Measurements from ENCODE around the gene MEF2D. TPM values are rescaled to one million over a fixed set of nuclear protein-coding genes. Genes with fewer than 3 reads are reported as not detected.

The MEF2D gene
- total RNA-seq, 1 donor from 2014 or later: 29.7 TPM

DNA sequence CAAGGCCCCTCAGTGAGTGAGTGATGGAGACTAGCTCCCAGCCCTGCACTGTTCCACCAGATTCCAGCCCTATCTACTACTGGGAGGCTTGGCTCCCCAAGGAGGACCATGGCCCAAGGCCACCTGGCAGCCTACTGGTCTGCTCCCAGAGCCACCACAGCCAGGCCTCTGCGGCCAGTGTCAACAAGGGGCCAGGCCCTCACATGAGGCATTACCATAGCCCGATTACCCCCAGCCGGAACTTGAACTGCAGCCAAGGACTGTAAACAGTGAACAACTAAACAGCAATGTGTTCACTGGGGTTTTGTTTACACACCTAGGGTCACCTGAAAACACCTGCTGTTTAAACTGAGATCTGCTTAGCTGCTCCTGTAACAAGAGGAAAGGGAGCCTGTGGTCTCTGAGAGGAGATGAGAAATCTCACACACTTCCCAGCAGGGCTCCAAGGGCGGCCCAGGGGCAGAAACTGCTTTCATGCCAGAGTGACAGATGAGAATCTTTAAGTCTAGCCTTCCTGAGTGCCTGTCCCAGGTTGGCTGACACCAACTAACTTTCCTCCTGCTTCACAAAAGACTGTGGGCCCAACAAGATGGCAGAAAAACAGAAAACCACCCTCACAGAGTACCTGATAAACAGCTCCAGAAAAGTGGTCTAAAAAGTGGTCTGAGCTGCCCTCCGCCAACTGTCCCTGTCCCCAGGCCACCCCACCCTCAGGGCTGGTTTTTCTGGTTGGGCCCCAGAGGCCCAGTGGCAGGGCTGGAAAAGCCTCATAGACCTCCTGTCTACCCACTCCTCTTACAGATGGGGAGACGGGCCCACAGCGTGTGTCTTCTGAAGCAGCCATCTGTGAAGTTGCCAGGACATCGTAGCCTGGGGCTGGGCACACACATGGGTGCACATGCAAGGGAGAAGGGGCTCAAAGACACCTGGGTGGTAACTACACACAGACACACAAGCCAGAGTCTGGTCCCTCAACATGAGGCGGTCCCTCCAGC, 28.8 kb downstream of the MEF2D start:
- intact Hi-C loops (cut with micrococcal nuclease): no loop called here

- intact Hi-C loops (cut with micrococcal nuclease): no loop called here
Observed at GRCh38 chr1:156470473-156470872, 30.1 kb downstream of the MEF2D start.

DNA sequence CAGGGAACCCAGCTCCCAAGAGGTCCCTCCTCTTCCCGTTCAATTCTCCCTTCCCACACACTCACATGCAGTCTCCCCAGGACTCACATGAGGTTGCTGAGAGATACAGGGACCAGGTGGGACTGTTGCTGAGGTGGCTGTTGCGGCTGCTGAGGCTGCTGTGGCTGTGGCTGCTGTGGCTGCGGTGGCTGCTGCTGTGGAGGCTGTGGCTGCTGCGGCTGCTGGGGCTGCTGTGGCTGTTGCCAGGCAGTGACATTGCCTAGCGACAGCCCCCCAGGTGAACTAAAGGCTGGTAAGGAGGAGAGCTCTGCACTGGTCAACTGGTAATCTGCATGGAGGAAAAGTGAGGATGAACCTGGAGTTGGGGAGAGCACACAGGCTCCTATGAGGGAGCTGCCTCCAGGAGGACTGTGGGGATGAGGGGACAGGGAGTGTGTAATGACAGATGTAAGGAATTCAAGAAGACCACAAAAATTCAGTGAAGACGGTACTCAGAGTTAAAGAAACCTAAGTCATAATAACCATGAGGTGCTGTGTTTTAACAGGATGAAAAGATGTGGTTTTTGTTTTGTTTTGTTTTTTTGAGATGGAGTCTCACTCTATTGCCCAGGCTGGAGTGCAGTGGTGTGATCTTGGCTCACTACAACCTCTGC, 31.8 kb downstream of the MEF2D start:
- intact Hi-C loops (cut with micrococcal nuclease): no loop called here

- intact Hi-C loops (cut with micrococcal nuclease): no loop called here
Observed at GRCh38 chr1:156467906-156468305, 32.7 kb downstream of the MEF2D start.

- intact Hi-C loops (cut with micrococcal nuclease): no loop called here
Observed at GRCh38 chr1:156467385-156467784, 33.2 kb downstream of the MEF2D start.

GRCh38 chr1:156465747-156466365, 34.7 kb downstream of the MEF2D start:
- intact Hi-C loops (cut with micrococcal nuclease): no loop called here

- intact Hi-C loops (cut with micrococcal nuclease): no loop called here
Observed at GRCh38 chr1:156464825-156465452, 35.6 kb downstream of the MEF2D start.

DNA sequence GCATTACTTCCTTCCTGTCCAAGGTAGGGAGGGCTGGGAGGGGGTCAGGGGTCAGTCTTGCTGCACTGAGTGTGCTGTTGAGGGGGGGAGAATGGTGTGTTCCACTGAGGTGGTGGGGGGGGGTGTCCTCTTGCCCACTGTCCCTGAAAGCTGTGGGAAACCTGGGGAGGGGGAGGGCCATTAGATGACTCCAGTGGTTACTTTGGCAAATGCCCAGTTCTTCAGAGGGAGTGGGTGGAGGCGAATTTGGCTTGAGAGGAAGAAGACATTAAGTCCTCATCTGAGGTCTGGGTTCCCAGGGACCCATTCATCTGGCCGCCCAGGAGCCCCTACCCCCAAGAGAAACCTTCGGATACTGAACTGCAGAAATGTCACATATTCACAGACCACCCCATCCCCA, 36.2 kb downstream of the MEF2D start:
- intact Hi-C loops (cut with micrococcal nuclease): no loop called here

DNA sequence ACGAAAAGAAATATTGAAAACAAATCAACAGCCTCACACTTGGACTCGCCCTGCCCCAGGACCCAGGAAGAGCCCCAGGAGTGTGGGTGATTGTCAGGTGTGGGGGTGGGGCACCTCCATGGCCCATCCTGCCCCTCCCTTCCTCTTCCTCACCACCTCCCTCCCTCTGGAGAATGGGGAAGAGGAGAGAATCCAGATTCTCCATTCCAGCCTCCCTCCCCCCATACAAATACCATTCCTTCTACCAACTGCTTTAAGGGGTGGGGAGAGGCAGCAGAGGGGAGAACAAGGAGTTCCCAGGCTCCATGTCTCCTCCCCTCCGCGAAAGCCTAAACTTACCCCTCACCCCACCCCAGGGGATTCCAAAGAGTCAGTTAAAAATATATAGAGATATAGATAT, 36.7 kb downstream of the MEF2D start:
- intact Hi-C loops (cut with micrococcal nuclease): no loop called here

DNA sequence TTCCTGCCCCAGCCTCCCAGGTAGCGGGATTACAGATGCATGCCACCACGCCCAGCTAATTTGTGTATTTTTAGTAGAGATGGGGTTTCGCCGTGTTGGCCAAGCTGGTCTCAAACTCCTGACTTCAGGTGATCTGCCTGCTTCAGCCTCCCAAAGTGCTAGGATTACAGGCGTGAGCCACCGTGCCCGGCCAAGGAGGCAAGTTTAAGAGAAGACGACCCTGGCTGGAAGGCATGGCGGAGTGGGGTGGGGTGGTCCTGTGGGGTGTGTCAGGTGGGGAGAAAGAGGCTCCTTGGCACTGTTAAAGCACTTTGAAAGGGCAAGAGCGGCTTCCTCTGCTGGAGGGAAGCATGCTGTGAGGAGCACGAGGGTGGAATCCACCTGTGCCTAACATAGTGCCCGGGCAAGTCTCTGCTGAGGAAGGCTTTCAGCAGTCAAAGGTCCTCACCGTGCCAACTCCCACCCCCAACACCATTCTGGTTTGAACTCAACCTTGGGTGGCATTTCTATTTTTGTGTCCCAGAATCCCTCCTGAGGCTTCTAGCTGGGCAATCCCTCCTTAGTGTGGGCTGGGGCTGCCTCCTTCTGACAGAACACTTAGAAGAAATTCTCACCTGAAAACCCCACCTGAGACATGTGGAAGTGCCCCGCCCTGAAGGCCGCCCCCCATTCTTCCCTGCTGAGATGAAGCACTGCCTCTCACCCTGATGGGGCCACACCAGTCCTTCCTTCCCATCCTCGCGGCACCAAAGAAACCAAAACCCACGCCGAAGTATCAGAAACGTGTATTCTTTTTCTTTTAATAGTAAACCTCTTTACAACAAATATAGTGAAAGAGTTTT, 37.4 kb downstream of the MEF2D start:
- intact Hi-C loops (cut with micrococcal nuclease): no loop called here

GRCh38 chr1:156461781-156462647, 38.6 kb downstream of the MEF2D start:
- intact Hi-C loops (cut with micrococcal nuclease): no loop called here

DNA sequence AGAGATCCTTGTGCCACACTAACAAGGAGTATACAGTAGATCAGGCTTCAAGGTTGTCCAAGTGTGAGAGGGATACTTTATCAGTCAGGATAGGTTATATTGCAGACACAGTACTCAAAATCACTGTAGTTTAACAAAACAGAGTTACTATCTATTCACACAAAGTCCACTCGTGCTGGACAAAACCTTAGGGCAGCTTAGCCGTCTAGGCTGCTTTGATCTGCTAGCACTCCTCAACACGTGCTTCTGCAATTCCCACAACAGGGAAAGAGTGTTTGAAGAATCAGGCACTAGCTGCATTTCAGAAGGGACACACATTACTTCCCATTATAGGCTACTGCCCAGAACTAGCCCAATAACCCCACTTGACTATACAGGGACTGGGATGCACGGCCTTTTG, 39.5 kb downstream of the MEF2D start:
- intact Hi-C loops (cut with micrococcal nuclease): no loop called here

DNA sequence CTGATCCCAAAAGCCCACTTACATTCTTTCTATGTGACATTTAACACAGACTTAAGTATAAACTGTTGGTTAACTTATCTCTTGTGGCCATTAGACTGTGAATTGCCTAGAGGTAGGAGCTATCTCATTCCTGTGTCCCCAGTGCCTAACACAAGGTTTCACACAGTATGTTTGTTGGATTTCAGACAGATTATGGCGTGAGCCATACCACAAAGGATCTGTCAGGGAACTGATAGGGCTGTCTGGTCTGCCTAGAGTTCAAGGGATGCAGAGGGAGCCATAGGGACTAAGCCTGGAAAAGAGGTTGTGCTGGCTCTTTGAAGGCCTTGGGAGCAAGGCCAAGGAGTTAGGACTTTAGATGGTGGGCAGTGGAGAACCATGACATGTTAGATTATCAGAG, 40.0 kb downstream of the MEF2D start:
- intact Hi-C loops (cut with micrococcal nuclease): no loop called here

- intact Hi-C loops (cut with micrococcal nuclease): no loop called here
Observed at GRCh38 chr1:156458181-156458503, 42.4 kb downstream of the MEF2D start.

DNA sequence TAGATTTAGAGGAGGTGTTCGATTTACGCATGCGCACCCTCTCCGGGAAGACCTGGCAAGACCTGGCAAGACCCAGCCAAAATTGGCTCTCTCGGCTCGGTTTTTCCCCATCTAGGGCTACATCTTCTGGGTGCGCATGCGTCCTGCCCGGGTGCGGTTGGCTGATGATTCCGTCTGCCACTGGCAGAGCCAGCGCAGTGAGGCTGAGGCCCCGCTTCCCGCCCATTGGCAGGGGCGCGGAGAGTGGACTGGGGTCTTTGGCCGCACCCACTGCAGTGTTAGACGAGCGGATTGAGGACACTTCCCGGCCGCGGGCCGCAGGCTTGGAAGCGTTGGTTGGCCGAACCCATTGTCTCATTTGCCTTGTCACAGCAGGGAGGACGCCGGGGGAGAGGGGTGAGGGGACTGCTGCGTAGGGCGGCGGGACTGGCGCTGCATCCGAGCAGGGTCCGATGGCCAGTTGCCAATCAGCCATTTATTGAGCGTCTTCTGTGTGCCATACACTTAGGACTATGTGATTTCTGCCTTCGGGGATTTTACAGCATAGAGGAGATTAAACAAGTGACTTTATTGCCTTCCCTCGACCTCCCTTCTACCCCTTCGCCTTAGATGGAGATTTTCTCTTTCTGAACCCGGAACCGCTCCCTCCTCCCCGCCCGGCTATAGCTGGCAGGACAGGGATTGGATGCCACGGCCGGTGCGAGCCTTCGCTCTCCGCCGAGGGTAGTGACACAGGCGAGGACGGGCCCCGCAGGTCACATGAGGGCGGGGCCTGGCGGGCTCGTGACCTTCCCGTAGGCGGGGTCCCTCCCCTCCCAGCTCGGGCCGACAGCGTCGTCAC, 43.7 kb downstream of the MEF2D start:
- intact Hi-C loops (cut with micrococcal nuclease): loop anchor here (1.0 to 2.0 kb wide), 7 partner anchors 23 to 175 kb away; partner anchors contain the start of genes CCT3, GPATCH4, MEF2D and SMG5

- intact Hi-C loops (cut with micrococcal nuclease): no loop called here
Observed at GRCh38 chr1:156455362-156455761, 45.2 kb downstream of the MEF2D start.

DNA sequence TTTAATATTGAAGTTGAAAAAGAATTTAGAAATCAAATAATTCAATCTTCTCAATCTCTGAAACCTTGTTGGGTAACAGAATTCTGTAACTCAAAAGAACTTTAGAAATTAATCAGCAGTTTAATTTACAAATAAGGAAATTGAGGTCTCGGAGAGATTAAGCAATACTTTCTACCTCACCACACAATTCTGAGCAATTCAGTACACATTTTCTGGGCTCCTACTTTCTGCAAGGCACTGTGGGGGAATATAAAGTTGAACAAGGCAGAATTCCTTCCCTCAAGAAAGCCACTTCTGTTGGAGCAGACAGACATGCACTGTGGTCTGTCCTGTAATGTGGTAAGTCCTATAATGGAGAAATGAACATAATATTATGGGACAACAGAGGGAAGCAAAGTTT, 47.7 kb downstream of the MEF2D start:
- intact Hi-C loops (cut with micrococcal nuclease): no loop called here

DNA sequence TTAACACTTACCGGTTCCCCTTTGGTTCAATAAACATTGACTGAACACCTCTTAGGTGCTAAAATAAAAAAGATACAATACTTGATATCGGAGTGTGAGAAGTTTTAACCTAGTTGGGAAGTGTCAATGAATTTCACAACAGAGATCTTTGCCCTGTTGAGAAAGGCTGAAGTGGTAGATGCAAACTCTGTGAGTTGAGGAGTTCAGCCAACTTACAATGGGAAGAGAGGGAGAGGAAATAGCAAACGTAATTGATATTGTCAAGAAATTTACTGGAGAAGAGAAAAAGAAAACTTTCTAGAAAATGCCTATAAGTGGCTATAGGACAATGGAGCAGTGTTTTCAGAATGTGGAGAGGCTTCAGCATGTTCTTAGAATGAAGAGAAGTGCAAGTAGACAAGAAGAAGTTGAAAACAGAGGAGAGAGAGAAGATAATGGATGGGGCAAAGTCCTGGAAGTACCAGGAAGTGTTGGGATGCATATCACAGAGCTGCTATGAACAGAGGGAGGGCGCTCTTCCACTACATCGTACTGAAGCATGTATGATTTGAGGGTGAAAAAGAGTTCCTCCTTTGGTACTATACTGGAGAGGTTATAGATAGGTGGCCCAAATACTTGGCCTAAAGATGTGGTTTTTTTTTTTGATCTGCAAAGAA, 48.9 kb downstream of the MEF2D start:
- intact Hi-C loops (cut with micrococcal nuclease): no loop called here

All from T-helper 2 cell treated with Interferon-gamma antibody and Interleukin-4, amounts not matched to agents 100 ng/mL and 5 ng/mL, for 36 hours (primary cell).